ENCODE results near the gene OR5AP2. TPM values are rescaled to one million over a fixed set of nuclear protein-coding genes. Genes with fewer than 3 reads are reported as not detected.

OR5AP2 gene
- not detected in 2 replicates for total RNA-seq

GRCh38 chr11:56642339-56642738, at the start of gene OR5AP2:
OR5AP2 (minus strand) TSS chr11:56642439; CDS start chr11:56642439, 0 bp downstream.

GRCh38 chr11:56663386-56663785, 21.1 kb upstream of the OR5AP2 start, which contains the start of gene OR5AR1:
OR5AR1 (plus strand) TSS chr11:56663686; CDS start chr11:56663686, 0 bp downstream.

Other genes starting within 250 kb of the OR5AP2 start
- not detected in 2 replicates for gene OR5AL1, start 229.7 kb downstream of the OR5AP2 start, total RNA-seq
- not detected in 2 replicates for gene OR5M3, start 169.1 kb downstream of the OR5AP2 start, total RNA-seq
- gene OR5M8, start 151.1 kb downstream of the OR5AP2 start, total RNA-seq, result not detected in 2 replicates
- not detected in 2 replicates for gene OR5M11, start 99.2 kb downstream of the OR5AP2 start, total RNA-seq
- gene OR5M10, start 64.7 kb downstream of the OR5AP2 start, total RNA-seq, result not detected in 2 replicates
- gene OR5M1, start 27.6 kb downstream of the OR5AP2 start, total RNA-seq, result not detected in 2 replicates
- not detected in 2 replicates for gene OR5AR1, start 21.2 kb upstream of the OR5AP2 start, total RNA-seq
- gene OR9G1, start 56.7 kb upstream of the OR5AP2 start, total RNA-seq, result not detected in 2 replicates
- not detected in 2 replicates for gene OR9G4, start 106.3 kb upstream of the OR5AP2 start, total RNA-seq